ENCODE results near the gene ARHGAP21. TPM values are rescaled to one million over a fixed set of nuclear protein-coding genes. Genes with fewer than 3 reads are reported as not detected.
"Not testable (repeated sequence)": the region's sequence is repeated elsewhere in the genome, so short reads cannot be mapped to it uniquely, and the experiment has no call there.

The ARHGAP21 gene
- 102 TPM for total RNA-seq (ENCODE audit: insufficient read depth, low replicate concordance)

DNA sequence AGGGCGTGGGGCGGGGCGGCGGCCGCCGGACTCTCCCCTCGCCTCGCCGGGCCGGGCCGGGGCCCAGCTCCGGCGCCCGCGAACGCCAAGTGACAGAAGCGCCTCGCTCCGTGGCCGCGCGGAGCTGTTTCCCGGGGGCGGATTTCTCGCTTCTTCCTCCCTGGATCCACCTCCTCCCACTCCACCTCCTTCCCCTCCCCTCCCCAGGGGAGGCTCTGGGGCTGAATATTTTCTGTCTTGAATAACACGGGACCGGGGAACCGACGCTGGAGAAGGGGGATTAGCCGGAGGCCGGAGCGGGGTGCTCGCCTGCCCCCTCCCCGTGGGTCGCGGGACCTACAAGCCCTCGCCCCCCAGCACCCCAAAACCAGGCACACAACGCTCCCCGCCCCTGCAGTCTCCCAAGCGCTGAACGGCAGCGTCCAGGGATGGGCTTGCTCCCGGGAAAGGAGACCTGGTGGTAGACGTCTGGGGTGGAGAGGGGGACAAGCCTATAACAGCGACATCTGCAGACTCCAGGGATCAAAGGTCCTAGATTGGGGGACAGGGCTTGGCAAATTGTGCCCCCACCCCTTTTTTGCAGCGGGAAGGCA is at the start of gene ARHGAP21:
Gene ARHGAP21, minus strand, starts transcription at position 100 of the 593 bp plus-strand sequence. CDS start 1,988 bp downstream, outside the sequence.
- DNase-seq (ENCODE audit: low spot score) = peak; percentile 91

- no peak for DNase-seq (ENCODE audit: low spot score)
Observed at GRCh38 chr10:24771943-24772694, 48.4 kb upstream of the ARHGAP21 start.

- not testable (repeated sequence) for DNase-seq (ENCODE audit: low spot score)
Observed at GRCh38 chr10:24764991-24765390, 41.3 kb upstream of the ARHGAP21 start.

DNA sequence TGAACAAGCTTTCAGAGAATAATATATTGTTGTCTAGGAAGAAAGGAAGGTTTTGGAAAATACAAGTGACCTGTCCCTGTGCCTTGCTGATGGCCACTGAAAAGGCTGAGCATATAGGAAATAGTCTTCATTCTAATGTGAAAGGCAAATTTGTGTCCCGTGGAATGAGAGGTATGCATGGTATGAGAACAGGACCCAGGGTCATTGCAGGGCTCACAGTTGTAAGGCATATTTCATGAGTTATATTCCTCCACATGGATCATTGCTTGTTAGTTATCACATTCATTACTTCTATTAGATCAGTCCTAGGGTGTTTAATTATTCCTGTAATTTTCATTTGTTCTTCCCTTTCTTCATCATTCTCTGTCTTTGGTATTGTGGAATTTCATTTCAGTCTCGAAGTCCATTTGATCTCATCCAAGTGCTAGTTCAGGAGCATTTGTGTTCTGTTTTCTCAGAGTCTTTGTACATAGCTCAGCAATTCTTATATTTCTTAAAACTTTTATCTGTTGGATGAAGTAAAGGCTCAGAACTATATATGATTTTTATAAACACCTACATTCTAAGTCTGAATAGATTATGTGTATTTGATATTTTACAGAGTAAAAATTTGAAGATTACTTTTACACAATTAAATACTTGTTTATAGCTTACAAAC is 39.4 kb upstream of the ARHGAP21 start:
- DNase-seq (ENCODE audit: low spot score) = peak; percentile 50

GRCh38 chr10:24762161-24762924 is 38.7 kb upstream of the ARHGAP21 start:
- DNase-seq (ENCODE audit: low spot score) = peak; percentile 7

GRCh38 chr10:24759672-24760071 is 36.0 kb upstream of the ARHGAP21 start:
- no peak for DNase-seq (ENCODE audit: low spot score)

GRCh38 chr10:24758254-24758653 is 34.6 kb upstream of the ARHGAP21 start:
- DNase-seq (ENCODE audit: low spot score) = not testable (repeated sequence)

GRCh38 chr10:24756283-24756682 is 32.6 kb upstream of the ARHGAP21 start:
- no peak for DNase-seq (ENCODE audit: low spot score)

DNA sequence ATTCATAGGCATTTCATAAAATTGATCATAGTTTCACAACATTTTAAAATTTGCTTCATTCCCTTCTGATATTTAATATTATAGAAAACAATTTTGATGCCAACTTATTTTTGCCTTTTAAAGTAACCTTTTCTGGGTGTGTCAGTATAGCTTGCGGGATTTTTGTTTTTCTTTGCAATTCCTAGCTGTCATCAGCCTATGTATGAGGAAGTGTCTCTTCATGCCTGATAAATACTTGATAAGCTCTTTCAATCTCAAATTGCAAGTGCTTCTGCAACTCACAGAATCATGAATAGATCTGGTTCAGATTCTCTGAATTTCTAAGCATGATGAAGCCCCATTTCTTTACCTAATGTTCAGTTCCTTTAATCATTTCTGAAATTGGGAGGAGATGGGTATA is 28.0 kb upstream of the ARHGAP21 start:
- no peak for DNase-seq (ENCODE audit: low spot score)

DNA sequence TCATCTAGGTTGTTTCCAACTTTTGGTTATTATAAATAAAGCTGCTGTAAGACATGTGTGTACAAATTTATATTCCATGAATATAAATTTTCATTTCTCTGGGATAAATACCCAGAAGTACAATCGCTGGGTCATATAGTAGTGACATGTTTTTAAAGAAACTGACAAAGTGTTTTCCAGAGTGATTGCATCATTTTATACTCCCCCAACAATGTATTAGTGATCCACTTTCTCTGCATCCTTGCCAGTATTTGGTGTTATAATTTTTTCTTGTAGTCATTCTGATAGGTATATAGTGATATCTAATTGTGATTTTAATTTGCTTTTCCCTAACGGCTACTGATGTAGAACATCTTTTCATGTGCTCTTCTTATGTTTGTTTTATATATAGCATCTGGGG is 27.0 kb upstream of the ARHGAP21 start:
- DNase-seq (ENCODE audit: low spot score) = no peak

- no peak for DNase-seq (ENCODE audit: low spot score)
Observed at GRCh38 chr10:24748214-24748613, 24.5 kb upstream of the ARHGAP21 start.

- DNase-seq (ENCODE audit: low spot score) = no peak
Observed at GRCh38 chr10:24744946-24745345, 21.3 kb upstream of the ARHGAP21 start.

DNA sequence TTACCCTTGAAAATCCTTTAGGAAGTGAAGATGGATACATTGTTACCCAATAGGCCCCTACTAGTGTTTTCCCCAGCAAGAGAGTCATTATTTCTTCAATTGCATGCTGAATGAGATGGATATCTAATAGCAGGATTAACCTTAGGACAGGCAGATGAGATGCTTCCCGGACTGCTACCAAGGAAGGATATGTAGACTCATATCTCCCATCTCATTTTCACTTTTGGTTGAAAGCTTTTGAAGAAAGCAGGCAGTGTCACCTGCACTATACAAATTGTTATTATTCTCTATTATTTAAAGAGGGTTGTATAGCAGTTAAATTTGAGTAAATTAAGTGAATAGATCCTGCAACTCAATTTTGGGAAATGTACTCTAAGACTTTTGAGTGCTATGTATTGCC is 17.0 kb upstream of the ARHGAP21 start:
- no peak for DNase-seq (ENCODE audit: low spot score)

DNA sequence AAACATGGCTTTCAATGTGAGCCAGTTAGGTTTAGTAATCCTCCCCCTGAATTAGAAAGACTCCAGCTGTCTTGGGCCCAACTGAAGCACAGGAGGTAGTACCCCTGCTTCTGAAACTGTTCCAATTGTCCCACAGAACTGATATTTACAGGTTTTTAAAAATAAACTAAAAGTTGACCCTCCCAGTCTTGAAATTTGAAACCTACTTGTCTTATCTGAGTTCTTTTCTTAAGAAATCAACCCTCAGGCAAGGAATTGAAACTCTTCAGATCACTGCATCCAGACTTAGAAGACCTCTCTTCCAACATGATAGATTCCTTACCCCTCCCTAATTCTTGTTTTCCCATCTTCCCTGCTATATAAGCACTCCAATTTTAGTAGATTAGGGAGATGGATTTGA is 13.3 kb upstream of the ARHGAP21 start:
- DNase-seq (ENCODE audit: low spot score) = peak; percentile 35

- no peak for DNase-seq (ENCODE audit: low spot score)
Observed at GRCh38 chr10:24731942-24732341, 8.3 kb upstream of the ARHGAP21 start.

DNA sequence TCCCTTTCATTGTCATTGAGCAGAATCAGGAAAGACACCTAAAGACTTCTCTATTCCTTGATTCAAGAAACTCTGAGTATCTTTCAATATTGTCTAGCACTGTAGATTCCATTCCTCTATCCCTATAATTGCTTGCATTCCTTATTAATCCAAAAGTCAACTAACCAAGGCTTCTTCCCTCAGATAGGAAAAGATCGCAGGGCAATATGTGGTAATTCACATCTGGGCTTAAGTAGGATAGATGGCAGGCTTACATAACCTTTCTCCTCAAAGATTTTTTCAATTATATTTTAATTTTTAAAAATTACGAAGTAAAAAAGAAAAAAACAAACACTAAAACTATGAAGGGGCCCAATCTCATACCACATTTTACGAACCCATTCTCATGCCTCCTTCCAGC is 7.1 kb upstream of the ARHGAP21 start:
- DNase-seq (ENCODE audit: low spot score) = no peak

DNA sequence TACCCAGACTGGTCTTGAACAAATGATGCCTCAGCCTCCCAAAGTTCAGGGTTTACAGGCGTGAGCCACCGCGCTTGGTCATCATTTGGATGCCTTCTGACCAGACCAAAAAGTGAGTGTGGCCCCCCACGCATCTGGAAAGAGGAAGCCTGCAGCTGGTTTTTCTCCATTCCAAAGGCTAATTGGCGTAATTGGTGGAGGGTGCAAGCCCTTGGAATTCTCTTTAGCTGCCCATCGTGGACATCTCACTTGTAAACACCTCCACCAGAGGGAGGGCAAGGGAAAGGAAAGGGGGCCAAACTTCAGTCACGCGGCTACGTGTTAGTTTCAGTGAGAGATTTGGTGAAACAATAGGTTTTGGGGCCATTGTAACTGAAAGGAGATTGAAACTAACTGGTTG is 4.1 kb upstream of the ARHGAP21 start:
- no peak for DNase-seq (ENCODE audit: low spot score)

GRCh38 chr10:24726626-24727025 is 2.9 kb upstream of the ARHGAP21 start:
- DNase-seq (ENCODE audit: low spot score) = no peak

GRCh38 chr10:24726029-24726428 is 2.3 kb upstream of the ARHGAP21 start:
- DNase-seq (ENCODE audit: low spot score) = not testable (repeated sequence)

DNA sequence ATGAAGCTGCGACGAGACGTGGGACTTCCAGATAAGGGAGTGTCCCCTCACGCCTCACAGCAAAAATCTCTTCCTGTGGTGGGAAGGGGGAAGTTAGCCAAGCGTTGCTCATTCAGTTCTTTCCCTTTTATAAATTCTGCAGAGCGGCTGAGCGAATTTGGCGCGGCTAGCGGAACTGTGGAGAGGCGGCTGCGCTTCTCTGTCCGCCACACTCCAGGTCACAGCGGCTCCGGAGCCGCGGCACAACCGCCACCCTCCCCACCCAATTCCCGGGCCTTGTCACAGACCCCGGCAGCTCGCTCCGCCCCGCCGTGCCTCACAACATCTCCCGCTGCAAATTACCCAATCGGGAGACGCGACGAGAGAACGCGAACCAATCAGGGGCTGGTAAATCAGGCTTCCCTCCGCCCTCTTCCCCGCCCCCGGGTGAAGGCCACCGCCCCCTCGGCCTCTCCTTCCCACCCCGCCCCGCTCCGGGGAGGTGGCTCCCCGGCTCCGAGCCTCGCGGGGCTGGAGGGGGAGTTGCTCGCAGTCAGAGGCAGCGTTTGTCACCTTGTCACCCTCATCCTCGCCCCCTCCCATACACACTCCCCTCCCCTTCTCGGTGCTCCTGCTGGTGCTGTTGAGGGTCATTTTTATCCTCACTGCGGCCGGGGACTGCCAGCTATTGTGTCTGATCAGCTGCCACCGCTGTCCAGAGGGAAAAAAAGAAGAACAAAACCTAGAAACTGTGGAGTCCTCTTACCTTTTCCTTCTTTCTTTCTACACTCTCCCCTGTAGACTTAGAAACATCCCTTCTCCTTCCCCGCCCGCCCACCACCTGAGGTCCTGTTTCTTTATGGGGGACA is 918 bp upstream of the ARHGAP21 start:
- DNase-seq (ENCODE audit: low spot score) = peak; percentile 99

DNA sequence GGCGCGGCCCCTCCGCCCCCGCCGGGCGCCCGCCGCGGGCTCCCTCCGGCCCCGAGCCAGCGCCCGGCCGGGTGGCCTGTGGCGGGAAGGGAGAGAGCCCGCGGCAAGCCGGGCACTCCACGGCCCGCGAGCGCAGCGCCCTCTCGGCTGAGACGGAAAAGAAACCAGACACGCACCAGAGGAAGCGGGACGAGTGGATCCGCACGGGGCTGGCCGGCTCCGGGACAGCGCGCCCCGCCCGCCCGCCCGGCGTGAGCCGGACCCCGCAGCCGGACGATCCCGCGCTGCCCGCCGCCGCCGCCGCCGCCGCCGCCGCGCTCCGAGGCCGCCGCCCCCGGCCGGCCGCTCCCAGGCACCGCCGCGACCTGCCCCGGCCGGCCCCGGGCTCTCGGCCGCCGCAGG is 300 bp downstream of the ARHGAP21 start:
- no peak for DNase-seq (ENCODE audit: low spot score)

All from umbilical cord (tissue), 2 donors.